GM19397 (cell line): Measurements from ENCODE around the gene EARS2.
"Not testable (repeated sequence)": the region's sequence is repeated elsewhere in the genome, so short reads cannot be mapped to it uniquely, and the experiment has no call there.

Experiments used
- ATAC-seq: cut with Tn5 transposase; IDR thresholded peaks from one replicate; pipeline ENCODE4 v1.9.1; 2021; ENCODE audit warnings: mild to moderate bottlenecking, moderate library complexity; ENCODE audit not compliant: unreplicated experiment

The EARS2 gene

DNA sequence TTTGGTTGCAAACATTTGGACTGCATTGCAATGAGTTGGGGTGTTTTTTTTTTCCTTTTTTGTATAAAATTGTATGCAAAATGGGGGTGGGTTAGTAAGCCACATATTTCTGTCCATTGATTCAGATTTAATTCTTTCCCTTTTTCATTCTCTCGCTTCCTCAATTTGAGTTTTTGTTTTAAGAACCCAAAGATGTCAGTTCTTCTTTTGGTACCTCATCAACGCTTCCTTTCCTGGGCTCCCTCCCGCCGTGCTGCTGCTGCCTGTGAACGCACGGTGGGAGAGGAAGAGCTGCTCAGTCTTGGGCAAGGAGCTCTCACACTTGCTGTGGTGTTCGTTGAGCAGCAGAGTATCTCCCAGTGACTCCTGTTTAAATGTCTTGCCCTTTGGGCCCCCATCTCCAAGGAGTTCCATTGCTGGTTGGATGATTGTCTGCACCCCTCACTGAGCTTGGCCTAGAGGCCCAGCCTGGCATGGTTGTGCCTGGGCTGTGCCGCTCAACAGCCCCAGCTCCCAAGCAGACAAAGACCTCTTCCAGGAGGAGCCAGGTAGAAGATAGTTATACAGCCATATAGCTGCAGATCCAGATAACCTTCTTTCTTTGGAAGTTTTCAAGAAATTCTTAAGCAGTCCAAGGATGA lies 14.0 kb upstream of the EARS2 start:
- no peak for ATAC-seq

GRCh38 chr16:23567602-23568001 lies 10.5 kb upstream of the EARS2 start:
- no peak for ATAC-seq

GRCh38 chr16:23566724-23567123 lies 9.6 kb upstream of the EARS2 start:
- no peak for ATAC-seq

- ATAC-seq = no peak
Measured at GRCh38 chr16:23564575-23565363, 7.6 kb upstream of the EARS2 start.

DNA sequence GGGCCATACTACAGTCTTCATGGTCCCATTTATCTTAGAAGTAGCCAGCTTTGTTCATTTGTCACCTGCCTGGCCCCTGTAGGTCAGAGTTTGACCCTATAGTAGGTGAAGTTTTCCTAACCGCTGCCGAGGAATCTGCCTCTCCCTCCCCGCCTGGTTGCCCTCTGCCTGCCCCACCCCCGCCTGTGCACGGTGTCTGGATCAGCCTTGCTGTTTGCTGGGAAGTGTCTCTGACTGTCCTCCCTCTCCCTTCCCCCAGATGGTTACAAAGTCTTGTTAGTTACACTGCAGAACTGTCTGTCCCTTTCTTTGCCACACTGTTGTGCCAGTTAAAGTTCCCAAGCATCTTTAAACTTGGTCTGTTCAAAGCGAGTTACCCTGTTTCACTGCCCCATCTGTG lies 6.0 kb upstream of the EARS2 start:
- no peak for ATAC-seq

- ATAC-seq = no peak
Measured at GRCh38 chr16:23562505-23562904, 5.4 kb upstream of the EARS2 start.

GRCh38 chr16:23561586-23561985 lies 4.4 kb upstream of the EARS2 start:
- ATAC-seq = no peak

- no peak for ATAC-seq
Measured at GRCh38 chr16:23557779-23558702, 891 bp upstream of the EARS2 start.

- no peak for ATAC-seq
Measured at GRCh38 chr16:23554536-23554935, 2.6 kb downstream of the EARS2 start.

DNA sequence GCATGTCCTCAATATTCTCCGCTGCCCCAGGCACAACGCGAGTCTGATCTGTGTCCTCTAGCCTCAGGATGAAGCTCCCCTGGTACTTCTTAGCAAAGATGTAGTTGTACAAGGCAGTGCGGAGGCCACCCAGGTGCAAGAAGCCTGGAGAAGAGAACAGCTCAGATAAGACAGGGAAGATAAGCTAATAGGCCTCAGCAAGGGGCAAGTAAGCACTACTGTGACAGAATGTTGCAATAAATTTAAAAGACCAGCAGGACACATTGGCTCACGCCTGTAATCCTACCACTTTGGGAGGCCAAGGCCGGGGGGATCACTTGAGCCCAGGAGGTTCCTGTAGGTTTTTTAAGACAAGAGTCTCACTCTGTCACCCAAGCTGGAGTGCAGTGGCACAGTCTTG lies 5.0 kb downstream of the EARS2 start:
- ATAC-seq = no peak

- no peak for ATAC-seq
Measured at GRCh38 chr16:23549938-23550337, 7.2 kb downstream of the EARS2 start.

GRCh38 chr16:23544436-23544835 lies 12.7 kb downstream of the EARS2 start:
- no peak for ATAC-seq

GRCh38 chr16:23540817-23541178 lies 16.4 kb downstream of the EARS2 start:
- not testable (repeated sequence) for ATAC-seq

DNA sequence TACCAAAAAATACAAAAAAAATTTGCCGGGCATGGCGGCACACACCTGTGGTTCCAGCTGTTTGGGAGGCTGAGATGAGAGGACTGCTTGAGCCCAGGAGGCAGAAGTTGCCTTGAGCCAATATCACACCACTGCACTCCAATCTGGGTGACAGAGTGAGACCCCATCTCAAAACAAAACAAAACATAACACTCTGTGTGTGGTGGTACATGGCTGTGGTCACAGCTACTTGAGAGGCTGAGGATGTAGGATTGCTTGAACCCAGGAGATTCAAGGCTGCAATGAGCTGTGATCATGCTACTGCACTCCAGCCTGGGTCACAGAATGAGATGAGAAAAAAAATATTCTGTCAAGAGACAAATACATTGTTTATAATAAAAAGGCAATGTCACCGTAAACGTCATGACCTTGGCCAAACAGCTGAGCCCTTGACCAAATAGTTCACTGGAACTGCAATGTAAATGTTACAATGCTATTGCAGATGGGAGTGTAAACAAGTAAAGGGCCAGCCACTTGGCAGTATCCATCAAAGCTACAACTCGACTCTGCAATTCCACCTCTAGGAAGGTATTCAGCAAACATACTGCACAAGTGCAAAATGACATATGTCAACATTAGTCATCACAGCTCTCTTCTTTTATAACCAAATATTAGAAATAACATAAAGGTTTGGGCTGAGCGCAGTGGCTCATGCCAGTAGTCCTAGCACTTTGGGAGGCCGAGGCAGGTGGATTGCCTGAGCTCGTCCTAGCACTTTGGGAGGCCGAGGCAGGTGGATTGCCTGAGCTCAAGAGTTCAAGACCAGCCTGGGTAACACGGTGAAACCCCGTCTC lies 16.9 kb downstream of the EARS2 start:
- ATAC-seq = no peak

DNA sequence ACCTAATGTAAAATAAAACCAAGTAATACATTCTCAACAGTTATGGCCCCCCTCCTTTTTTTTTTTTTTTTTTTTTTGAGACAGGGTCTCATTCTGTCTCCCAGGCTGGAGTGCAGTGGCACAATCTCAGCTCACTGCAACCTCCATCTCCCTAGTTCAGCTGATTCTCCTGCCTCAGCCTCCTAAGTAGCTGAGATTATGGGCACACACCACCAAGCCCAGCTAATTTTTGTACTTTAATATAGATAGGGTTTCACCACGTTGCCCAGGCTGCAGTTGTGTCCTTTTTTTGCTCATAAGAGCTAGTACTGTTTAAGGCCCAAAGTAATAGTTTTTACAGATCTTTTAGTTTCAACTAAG lies 18.3 kb downstream of the EARS2 start:
- ATAC-seq = no peak

- ATAC-seq = no peak
Measured at GRCh38 chr16:23537390-23537789, 19.8 kb downstream of the EARS2 start.

DNA sequence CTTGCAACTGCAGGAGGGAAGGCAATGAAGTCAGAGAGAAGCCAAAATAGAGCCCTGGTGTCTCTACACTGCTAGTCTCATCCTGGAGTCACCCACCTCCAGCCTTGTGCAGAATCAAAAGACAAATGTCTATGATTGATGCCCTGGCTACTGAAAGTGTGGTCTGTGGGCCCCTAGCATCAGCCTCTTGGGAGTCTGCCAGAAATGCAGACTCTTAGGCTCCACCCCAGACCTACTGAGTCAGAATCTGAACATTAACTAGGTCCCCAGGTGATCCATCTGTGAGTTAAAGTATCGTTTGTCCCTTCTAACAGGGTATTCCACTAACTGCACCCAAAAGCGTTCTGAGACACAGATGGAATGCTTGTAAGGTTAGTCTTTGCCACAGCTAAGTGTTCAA lies 21.2 kb downstream of the EARS2 start:
- ATAC-seq = no peak

DNA sequence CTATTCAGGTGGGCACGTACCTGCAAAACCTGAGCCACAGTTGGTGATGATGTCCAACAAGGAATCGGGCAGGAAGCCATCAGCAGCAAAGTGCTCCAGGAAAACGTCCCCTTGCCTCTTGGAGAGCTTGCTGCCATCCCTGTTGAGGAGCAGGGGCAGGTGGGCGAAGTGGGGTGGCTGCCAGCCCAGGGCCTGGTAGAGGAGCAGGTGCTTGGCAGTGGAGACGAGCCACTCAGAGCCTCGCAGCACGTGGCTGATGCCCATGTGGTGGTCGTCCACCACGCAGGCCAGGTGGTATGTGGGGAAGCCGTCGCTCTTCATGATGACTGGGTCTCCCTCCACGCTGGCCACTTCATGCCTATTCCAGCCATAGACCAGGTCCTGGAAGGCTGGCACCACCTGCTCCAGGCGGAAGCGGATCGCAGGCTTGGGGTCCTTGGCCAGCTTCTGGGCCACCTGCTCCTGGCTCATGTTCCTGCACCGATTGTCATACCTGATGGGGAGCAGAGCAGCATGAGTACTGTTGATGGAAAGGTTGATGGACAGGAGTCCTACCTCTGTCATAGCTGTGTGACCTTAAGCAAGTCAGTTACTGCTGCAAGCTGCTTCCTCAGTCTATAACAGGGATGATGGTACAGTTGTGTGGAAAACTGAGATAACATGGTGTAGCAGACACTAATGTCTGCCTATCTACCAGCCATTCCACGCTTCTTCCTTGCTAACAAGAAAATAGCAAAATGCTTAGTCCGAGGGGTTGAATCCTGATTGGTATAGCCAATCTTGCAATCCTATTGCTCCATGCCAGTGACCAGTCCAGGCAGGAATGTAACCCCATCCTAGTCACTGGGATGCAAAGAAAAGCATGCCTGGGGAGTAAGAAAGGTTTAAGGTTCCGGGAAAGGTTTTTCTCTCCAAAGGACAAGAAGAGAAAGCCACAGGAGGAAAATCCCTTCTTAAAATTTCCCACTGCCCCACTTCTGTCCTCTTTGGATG lies 22.0 kb downstream of the EARS2 start:
- no peak for ATAC-seq

DNA sequence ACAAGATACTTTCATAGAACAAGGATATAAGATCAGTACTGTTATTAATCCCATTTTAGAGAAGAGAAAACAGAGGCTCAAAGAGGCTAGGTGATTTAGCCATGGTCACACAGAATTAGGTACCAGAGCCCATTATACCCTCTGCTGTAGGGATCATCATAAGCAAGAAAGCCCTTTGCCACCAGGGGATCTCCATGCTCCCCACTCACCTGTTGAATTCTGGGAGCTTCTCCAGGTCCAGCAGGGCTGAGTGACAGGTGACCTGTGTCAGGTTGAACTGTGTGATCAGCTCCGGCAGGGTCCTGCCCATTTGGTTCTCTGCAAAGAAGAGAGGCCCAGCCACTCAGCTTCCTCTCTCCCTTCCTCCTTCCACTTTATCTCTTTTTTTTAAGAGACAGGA lies 24.7 kb downstream of the EARS2 start:
- ATAC-seq = no peak

DNA sequence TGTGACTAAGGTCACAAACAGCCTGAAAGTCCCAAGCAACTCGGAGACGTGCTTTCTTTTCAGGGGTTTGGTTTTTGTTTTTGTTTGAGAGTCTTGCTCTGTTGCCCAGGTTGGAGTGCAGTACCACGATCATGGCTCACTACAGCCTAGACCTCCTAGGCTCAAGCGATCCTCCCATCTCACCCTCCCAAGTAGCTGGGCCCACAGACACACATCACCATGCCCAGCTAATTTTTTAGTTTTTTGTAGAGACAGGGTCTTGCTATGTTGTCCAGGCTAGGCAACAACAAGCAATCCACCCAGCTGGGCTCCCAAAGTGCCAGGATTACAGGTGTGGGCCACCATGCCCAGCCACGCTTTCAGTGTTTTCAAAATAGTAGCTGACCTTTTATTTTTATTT lies 27.1 kb downstream of the EARS2 start:
- no peak for ATAC-seq
